GM23338 (cell line): ENCODE data around the gene RELN.

Experiments used
- CREB1 ChIP-seq: fragments of 250-450 bp; sonication (Bioruptor Pico); IDR thresholded peaks from 2 replicates; pipeline ENCODE4 v1.5.0; 2020; ENCODE audit warnings: low read depth, mild to moderate bottlenecking, moderate library complexity
- EZH2 ChIP-seq: fragments of 200-600 bp; sonication (generic); IDR thresholded peaks from one replicate; pipeline ENCODE4 v1.8.0; 2017; ENCODE audit warnings: antibody characterized with exemption, mild to moderate bottlenecking, low read depth; ENCODE audit not compliant: unreplicated experiment
- EZH2phosphoT487 ChIP-seq: fragments of 200-600 bp; sonication (generic); IDR thresholded peaks from one replicate; pipeline ENCODE4 v1.8.1; 2018; ENCODE audit warnings: antibody characterized with exemption; ENCODE audit not compliant: unreplicated experiment
- JUNB ChIP-seq: IDR thresholded peaks from one replicate; pipeline ENCODE4 v1.6.1; 2016; ENCODE audit warnings: antibody characterized with exemption; ENCODE audit not compliant: unreplicated experiment
- POLR2AphosphoS5 ChIP-seq: IDR thresholded peaks from 2 replicates; pipeline ENCODE4 v1.6.1; 2016; ENCODE audit warnings: antibody characterized with exemption, low read depth
- STAT1 ChIP-seq: IDR thresholded peaks from one replicate; pipeline ENCODE4 v1.6.1; 2016; ENCODE audit warnings: antibody characterized with exemption; ENCODE audit not compliant: unreplicated experiment
- ZNF114 ChIP-seq: fragments of 250-450 bp; sonication (Bioruptor Pico); IDR thresholded peaks from 2 replicates; pipeline ENCODE4 v1.5.0; 2020; ENCODE audit warnings: mild to moderate bottlenecking, moderate library complexity
- TF ChIP-seq, protein P1 (sequence below), 2 experiments: fragments of 200-600 bp in 1 of 2; sonication (generic) in 1 of 2; conservative IDR thresholded peaks; 2 replicates each; pipeline versions ENCODE4 v1.5.1 to v1.6.1; 2016 to 2017; ENCODE audit warnings: antibody characterized with exemption in 2 of 2, low read depth in 2 of 2, mild to moderate bottlenecking in 2 of 2, moderate library complexity in 1 of 2
- TF ChIP-seq, protein P2 (sequence below): IDR thresholded peaks from one replicate; pipeline ENCODE4 v1.6.1; 2018; ENCODE audit warnings: antibody characterized with exemption; ENCODE audit not compliant: unreplicated experiment
- TF ChIP-seq, protein P3 (sequence below): IDR thresholded peaks from 2 replicates; pipeline ENCODE4 v1.6.1; 2016; ENCODE audit warnings: antibody characterized with exemption

DNA sequence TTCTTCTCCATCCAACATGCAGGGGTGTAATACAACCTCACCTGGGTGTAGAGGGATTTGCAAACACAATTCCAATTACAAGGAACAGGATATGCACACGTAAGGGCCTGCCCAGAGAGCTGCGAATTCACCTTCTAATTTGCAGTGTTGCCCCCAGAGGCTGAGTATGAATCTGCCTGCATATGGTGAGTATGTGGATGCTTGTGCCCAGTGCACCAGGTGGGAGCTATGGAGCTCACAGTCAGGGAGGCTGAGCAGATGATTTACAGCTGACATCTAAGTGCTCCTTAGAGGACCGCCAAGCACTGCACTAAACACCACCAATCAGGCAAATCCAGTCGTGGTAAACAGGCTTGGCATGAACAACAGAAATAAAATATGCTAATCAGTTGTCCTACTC, 132.0 kb downstream of the RELN start:
- TF ChIP-seq, protein P1, sequence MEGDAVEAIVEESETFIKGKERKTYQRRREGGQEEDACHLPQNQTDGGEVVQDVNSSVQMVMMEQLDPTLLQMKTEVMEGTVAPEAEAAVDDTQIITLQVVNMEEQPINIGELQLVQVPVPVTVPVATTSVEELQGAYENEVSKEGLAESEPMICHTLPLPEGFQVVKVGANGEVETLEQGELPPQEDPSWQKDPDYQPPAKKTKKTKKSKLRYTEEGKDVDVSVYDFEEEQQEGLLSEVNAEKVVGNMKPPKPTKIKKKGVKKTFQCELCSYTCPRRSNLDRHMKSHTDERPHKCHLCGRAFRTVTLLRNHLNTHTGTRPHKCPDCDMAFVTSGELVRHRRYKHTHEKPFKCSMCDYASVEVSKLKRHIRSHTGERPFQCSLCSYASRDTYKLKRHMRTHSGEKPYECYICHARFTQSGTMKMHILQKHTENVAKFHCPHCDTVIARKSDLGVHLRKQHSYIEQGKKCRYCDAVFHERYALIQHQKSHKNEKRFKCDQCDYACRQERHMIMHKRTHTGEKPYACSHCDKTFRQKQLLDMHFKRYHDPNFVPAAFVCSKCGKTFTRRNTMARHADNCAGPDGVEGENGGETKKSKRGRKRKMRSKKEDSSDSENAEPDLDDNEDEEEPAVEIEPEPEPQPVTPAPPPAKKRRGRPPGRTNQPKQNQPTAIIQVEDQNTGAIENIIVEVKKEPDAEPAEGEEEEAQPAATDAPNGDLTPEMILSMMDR (conservative IDR thresholded peaks at IDR 0.05; ENCODE audit: low read depth in 2 of 2): peak in 1 of 2 experiments; percentile 37; a peak in 2 of 4 replicates
- TF ChIP-seq CREB1 (CRISPR knock-in tag) (no peak), EZH2phosphoT487 (no peak), EZH2 (no peak), STAT1 (no peak), JUNB (no peak), POLR2AphosphoS5 (no peak), ZNF114 (CRISPR knock-in tag) (no peak)
- TF ChIP-seq, protein P2, sequence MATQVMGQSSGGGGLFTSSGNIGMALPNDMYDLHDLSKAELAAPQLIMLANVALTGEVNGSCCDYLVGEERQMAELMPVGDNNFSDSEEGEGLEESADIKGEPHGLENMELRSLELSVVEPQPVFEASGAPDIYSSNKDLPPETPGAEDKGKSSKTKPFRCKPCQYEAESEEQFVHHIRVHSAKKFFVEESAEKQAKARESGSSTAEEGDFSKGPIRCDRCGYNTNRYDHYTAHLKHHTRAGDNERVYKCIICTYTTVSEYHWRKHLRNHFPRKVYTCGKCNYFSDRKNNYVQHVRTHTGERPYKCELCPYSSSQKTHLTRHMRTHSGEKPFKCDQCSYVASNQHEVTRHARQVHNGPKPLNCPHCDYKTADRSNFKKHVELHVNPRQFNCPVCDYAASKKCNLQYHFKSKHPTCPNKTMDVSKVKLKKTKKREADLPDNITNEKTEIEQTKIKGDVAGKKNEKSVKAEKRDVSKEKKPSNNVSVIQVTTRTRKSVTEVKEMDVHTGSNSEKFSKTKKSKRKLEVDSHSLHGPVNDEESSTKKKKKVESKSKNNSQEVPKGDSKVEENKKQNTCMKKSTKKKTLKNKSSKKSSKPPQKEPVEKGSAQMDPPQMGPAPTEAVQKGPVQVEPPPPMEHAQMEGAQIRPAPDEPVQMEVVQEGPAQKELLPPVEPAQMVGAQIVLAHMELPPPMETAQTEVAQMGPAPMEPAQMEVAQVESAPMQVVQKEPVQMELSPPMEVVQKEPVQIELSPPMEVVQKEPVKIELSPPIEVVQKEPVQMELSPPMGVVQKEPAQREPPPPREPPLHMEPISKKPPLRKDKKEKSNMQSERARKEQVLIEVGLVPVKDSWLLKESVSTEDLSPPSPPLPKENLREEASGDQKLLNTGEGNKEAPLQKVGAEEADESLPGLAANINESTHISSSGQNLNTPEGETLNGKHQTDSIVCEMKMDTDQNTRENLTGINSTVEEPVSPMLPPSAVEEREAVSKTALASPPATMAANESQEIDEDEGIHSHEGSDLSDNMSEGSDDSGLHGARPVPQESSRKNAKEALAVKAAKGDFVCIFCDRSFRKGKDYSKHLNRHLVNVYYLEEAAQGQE: no peak
- TF ChIP-seq, protein P3, sequence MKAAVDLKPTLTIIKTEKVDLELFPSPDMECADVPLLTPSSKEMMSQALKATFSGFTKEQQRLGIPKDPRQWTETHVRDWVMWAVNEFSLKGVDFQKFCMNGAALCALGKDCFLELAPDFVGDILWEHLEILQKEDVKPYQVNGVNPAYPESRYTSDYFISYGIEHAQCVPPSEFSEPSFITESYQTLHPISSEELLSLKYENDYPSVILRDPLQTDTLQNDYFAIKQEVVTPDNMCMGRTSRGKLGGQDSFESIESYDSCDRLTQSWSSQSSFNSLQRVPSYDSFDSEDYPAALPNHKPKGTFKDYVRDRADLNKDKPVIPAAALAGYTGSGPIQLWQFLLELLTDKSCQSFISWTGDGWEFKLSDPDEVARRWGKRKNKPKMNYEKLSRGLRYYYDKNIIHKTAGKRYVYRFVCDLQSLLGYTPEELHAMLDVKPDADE: no peak
